CD4-positive, alpha-beta memory T cell (primary cell): Measurements from ENCODE around the gene MILR1. TPM values are rescaled to one million over a fixed set of nuclear protein-coding genes. Genes with fewer than 3 reads are reported as not detected.
"Not testable (repeated sequence)": the region's sequence is repeated elsewhere in the genome, so short reads cannot be mapped to it uniquely, and the experiment has no call there.

ENCODE experiments used
- CTCF ChIA-PET: fragments of 350-600 bp; sonication (Branson Sonifier 250); formaldehyde crosslinking; loops from one replicate; lab custom pipeline; 2021; ENCODE audit warnings: inconsistent platforms; ENCODE audit not compliant: partially characterized antibody; lab: Charles Lee
- POLR2A ChIA-PET: fragments of 350-600 bp; sonication (Branson Sonifier 250); formaldehyde crosslinking; loops from one replicate; lab custom pipeline; 2021; ENCODE audit not compliant: partially characterized antibody; lab: Charles Lee
- DNase-seq, 5 donors: peaks; one replicate each; pipeline versions ENCODE4 v3.0.0 to v3.0.0-alpha.2; 2020 to 2022; ENCODE audit warnings: mixed read lengths in 1 of 5
- H3K27ac ChIP-seq: one replicate; pipeline ENCODE4 v1.7.0; 2013; ENCODE audit warnings: low read depth, low read length
- H3K27me3 ChIP-seq: 2 replicates; pipeline ENCODE4 v1.7.0; 2013; ENCODE audit warnings: mild to moderate bottlenecking, low read length, moderate library complexity; ENCODE audit not compliant: insufficient read depth
- H3K36me3 ChIP-seq: 2 replicates; pipeline ENCODE4 v1.7.0; 2013; ENCODE audit warnings: mild to moderate bottlenecking, low read length, moderate library complexity; ENCODE audit not compliant: insufficient read depth
- H3K4me1 ChIP-seq: 2 replicates; pipeline ENCODE4 v1.7.0; 2013; ENCODE audit warnings: mild to moderate bottlenecking, low read length, moderate library complexity; ENCODE audit not compliant: insufficient read depth
- H3K4me3 ChIP-seq, 2 donors: one replicate each; pipeline ENCODE4 v1.7.0; 2013; ENCODE audit warnings: low read length in 2 of 2, mild to moderate bottlenecking in 1 of 2
- H3K9me3 ChIP-seq, 2 donors: one replicate each; pipeline ENCODE4 v1.7.0; 2013; ENCODE audit warnings: low read length in 2 of 2, control low read depth in 1 of 2; ENCODE audit not compliant: control insufficient read depth in 1 of 2
- H3K27ac Mint-ChIP-seq, 7 donors: one replicate each; pipeline ENCODE4 v1.8.0; 2020 to 2021; ENCODE audit warnings: mixed read lengths in 7 of 7, mild to moderate bottlenecking in 6 of 7, inconsistent platforms in 3 of 7, moderate library complexity in 3 of 7
- H3K27me3 Mint-ChIP-seq, 2 donors: one replicate each; pipeline ENCODE4 v1.8.0; 2020 to 2021; ENCODE audit warnings: mixed read lengths in 2 of 2
- H3K36me3 Mint-ChIP-seq, 2 donors: one replicate each; pipeline ENCODE4 v1.8.0; 2020 to 2021; ENCODE audit warnings: mixed read lengths in 2 of 2, inconsistent platforms in 1 of 2, mild to moderate bottlenecking in 1 of 2
- H3K4me1 Mint-ChIP-seq, 4 donors: one replicate each; pipeline ENCODE4 v1.8.0; 2020 to 2021; ENCODE audit warnings: mixed read lengths in 4 of 4, mild to moderate bottlenecking in 1 of 4
- H3K4me3 Mint-ChIP-seq, 8 donors: one replicate each; pipeline ENCODE4 v1.8.0; 2020 to 2021; ENCODE audit warnings: mixed read lengths in 8 of 8, mild to moderate bottlenecking in 7 of 8, moderate library complexity in 6 of 8, inconsistent platforms in 3 of 8
- H3K9me3 Mint-ChIP-seq, 8 donors: one replicate each; pipeline ENCODE4 v1.8.0; 2020 to 2021; ENCODE audit warnings: mixed read lengths in 8 of 8, mild to moderate bottlenecking in 5 of 8, inconsistent platforms in 3 of 8, moderate library complexity in 1 of 8
- intact Hi-C: fragments of 100-400 bp; cut with micrococcal nuclease; formaldehyde crosslinking; loops from one replicate; pipeline ENCODE4 v1.15.1; 2023
- polyA plus RNA-seq, 2 donors: library from polyadenylated mRNA; unstranded; fragments of 300-500 nt; fragmentation: Illumina TruSeq; gene quantifications; one replicate each; pipeline ENCODE4 v1.2.3, GENCODE V29; 2021
- total RNA-seq, 2 experiments: library from RNA; stranded (reverse); gene quantifications; one replicate each; pipeline ENCODE4 v1.2.3, GENCODE V29; 2021

Gene MILR1
- total and polyA plus RNA-seq, 4 experiments from 2014 or later = 0.55 to 0.90 TPM; not detected in 2

- H3K36me3 ChIP-seq, POLR2A ChIA-PET, H3K36me3 Mint-ChIP-seq, intact Hi-C loops, H3K27me3 Mint-ChIP-seq, H3K9me3 Mint-ChIP-seq, H3K27ac ChIP-seq, H3K4me3 Mint-ChIP-seq, H3K4me1 Mint-ChIP-seq, H3K27me3 ChIP-seq, DNase-seq, H3K27ac Mint-ChIP-seq, H3K9me3 ChIP-seq, H3K4me1 ChIP-seq, H3K4me3 ChIP-seq: not testable (repeated sequence)
- CTCF ChIA-PET = interaction anchor here (1.6 kb wide), 1 partner anchor 46 kb away, joined by 6 read pairs; no protein-coding TSS in a partner anchor
Observed at GRCh38 chr17:64466834-64467233, 17.9 kb downstream of the MILR1 start.

- POLR2A ChIA-PET = interaction anchor here (1.4 kb wide), 1 partner anchor 35 kb away, joined by 3 read pairs; the partner anchor contains the start of gene DDX5
- no peaks in the 10 kb centered on the region for H3K4me1 ChIP-seq
- H3K4me3 ChIP-seq = no peak overlapping the region
- DNase-seq = no peak
- H3K27me3 ChIP-seq = peaks cover 4% of the 10 kb centered on the region
- no peak overlapping the region for H3K27ac ChIP-seq
- intact Hi-C loops = no loop called here
- H3K27me3 Mint-ChIP-seq = peaks cover 2 to 3% of the 10 kb centered on the region in 2 donors
- no peak overlapping the region for H3K4me3 Mint-ChIP-seq
- no peaks in the 10 kb centered on the region for H3K36me3 ChIP-seq
- peak overlapping the region in 1 of 7 donors; percentile 37 for H3K27ac Mint-ChIP-seq
- no peaks in the 10 kb centered on the region for H3K9me3 ChIP-seq
- no peaks in the 10 kb centered on the region for H3K4me1 Mint-ChIP-seq
- H3K9me3 Mint-ChIP-seq = no peaks in the 10 kb centered on the region
- CTCF ChIA-PET = interaction anchor here (0.6 to 1.0 kb wide), 2 partner anchors 22 to 264 kb away, joined by 3 read pairs; no protein-coding TSS in a partner anchor
- H3K36me3 Mint-ChIP-seq = no peaks in the 10 kb centered on the region
Observed at GRCh38 chr17:64470625-64471024, 21.7 kb downstream of the MILR1 start.

- H3K4me3 ChIP-seq = no peak overlapping the region
- ChIA-PET POLR2A (interaction anchor here (1.4 kb wide), 1 partner anchor 35 kb away, joined by 3 read pairs; the partner anchor contains the start of gene DDX5), CTCF (interaction anchor here (1.0 kb wide), 1 partner anchor 21 kb away, joined by 3 read pairs; no protein-coding TSS in a partner anchor)
- no peaks in the 10 kb centered on the region for H3K9me3 ChIP-seq
- H3K4me1 ChIP-seq = no peaks in the 10 kb centered on the region
- no peak for DNase-seq
- Mint-ChIP-seq H3K4me1 (no peaks in the 10 kb centered on the region), H3K4me3 (no peak overlapping the region), H3K27me3 (peaks cover 0 to 2% of the 10 kb centered on the region in 2 donors), H3K27ac (peak overlapping the region in 1 of 7 donors; percentile 9), H3K36me3 (no peaks in the 10 kb centered on the region), H3K9me3 (no peaks in the 10 kb centered on the region)
- intact Hi-C loops = no loop called here
- H3K36me3 ChIP-seq = no peaks in the 10 kb centered on the region
- no peak overlapping the region for H3K27ac ChIP-seq
- peaks cover 3% of the 10 kb centered on the region for H3K27me3 ChIP-seq
Observed at GRCh38 chr17:64471440-64471839, 22.5 kb downstream of the MILR1 start.

GRCh38 chr17:64472564-64472963 lies 23.6 kb downstream of the MILR1 start:
- intact Hi-C loops = no loop called here
- ChIA-PET POLR2A (no interaction called here), CTCF (interaction anchor here (1.2 kb wide), 1 partner anchor 52 kb away, joined by 3 read pairs; no protein-coding TSS in a partner anchor)
- Mint-ChIP-seq H3K27me3 (no peaks in the 10 kb centered on the region), H3K9me3 (no peaks in the 10 kb centered on the region), H3K4me1 (no peaks in the 10 kb centered on the region), H3K27ac (no peak overlapping the region), H3K36me3 (peaks cover 6% of the 10 kb centered on the region in 2 donors), H3K4me3 (no peak overlapping the region)
- H3K27ac ChIP-seq = no peak overlapping the region
- H3K4me3 ChIP-seq = no peak overlapping the region
- no peaks in the 10 kb centered on the region for H3K27me3 ChIP-seq
- H3K4me1 ChIP-seq = no peaks in the 10 kb centered on the region
- H3K9me3 ChIP-seq = no peaks in the 10 kb centered on the region
- DNase-seq = no peak
- H3K36me3 ChIP-seq = no peaks in the 10 kb centered on the region

- H3K4me3 ChIP-seq = no peak overlapping the region
- H3K4me1 ChIP-seq = no peaks in the 10 kb centered on the region
- CTCF ChIA-PET = interaction anchor here (0.9 to 2.0 kb wide), 6 partner anchors 9 to 130 kb away, joined by 3 to 7 read pairs (median 4); no protein-coding TSS in a partner anchor
- Mint-ChIP-seq H3K9me3 (no peaks in the 10 kb centered on the region), H3K4me1 (peaks cover 0 to 3% (median 0%) of the 10 kb centered on the region in 4 donors), H3K27me3 (no peaks in the 10 kb centered on the region), H3K27ac (peak overlapping the region in 2 of 7 donors; percentile 17 to 29), H3K36me3 (peaks cover 18 to 32% of the 10 kb centered on the region in 2 donors), H3K4me3 (no peak overlapping the region)
- no peak overlapping the region for H3K27ac ChIP-seq
- H3K9me3 ChIP-seq = no peaks in the 10 kb centered on the region
- intact Hi-C loops = no loop called here
- H3K36me3 ChIP-seq = peaks cover 10% of the 10 kb centered on the region
- DNase-seq = no peak
- POLR2A ChIA-PET = interaction anchor here (0.8 to 2.1 kb wide), 3 partner anchors 13 to 22 kb away, joined by 3 to 7 read pairs (median 4); partner anchors contain the start of gene POLG2
- H3K27me3 ChIP-seq = no peaks in the 10 kb centered on the region
Observed at GRCh38 chr17:64477849-64478248, 28.9 kb downstream of the MILR1 start.

- Mint-ChIP-seq H3K27ac (peak overlapping the region in 1 of 7 donors; percentile 22), H3K27me3 (no peaks in the 10 kb centered on the region), H3K9me3 (no peaks in the 10 kb centered on the region), H3K4me3 (no peak overlapping the region), H3K36me3 (peaks cover 41 to 55% of the 10 kb centered on the region in 2 donors), H3K4me1 (peaks cover 11 to 14% (median 13%) of the 10 kb centered on the region in 4 donors)
- Histone ChIP-seq H3K4me3 (no peak overlapping the region), H3K27me3 (no peaks in the 10 kb centered on the region), H3K36me3 (peaks cover 18% of the 10 kb centered on the region), H3K27ac (no peak overlapping the region), H3K4me1 (peaks cover 12% of the 10 kb centered on the region), H3K9me3 (no peaks in the 10 kb centered on the region)
- DNase-seq = no peak
- POLR2A ChIA-PET = no interaction called here
- intact Hi-C loops = no loop called here
- CTCF ChIA-PET = interaction anchor here (0.8 to 1.7 kb wide), 3 partner anchors 8 to 43 kb away, joined by 3 to 6 read pairs (median 4); no protein-coding TSS in a partner anchor
Observed at GRCh38 chr17:64480951-64481350, 32.0 kb downstream of the MILR1 start.

- Histone ChIP-seq H3K27ac (no peak overlapping the region), H3K4me3 (no peak overlapping the region), H3K36me3 (peaks cover 17% of the 10 kb centered on the region), H3K4me1 (peaks cover 12% of the 10 kb centered on the region), H3K9me3 (no peaks in the 10 kb centered on the region), H3K27me3 (no peaks in the 10 kb centered on the region)
- Mint-ChIP-seq H3K4me3 (no peak overlapping the region), H3K9me3 (no peaks in the 10 kb centered on the region), H3K4me1 (peaks cover 11 to 14% (median 13%) of the 10 kb centered on the region in 4 donors), H3K36me3 (peaks cover 40 to 51% of the 10 kb centered on the region in 2 donors), H3K27me3 (no peaks in the 10 kb centered on the region), H3K27ac (peak overlapping the region in 5 of 7 donors; percentile 52 to 88 (median 74))
- intact Hi-C loops = no loop called here
- no peak for DNase-seq
- ChIA-PET POLR2A (interaction anchor here (2.3 to 3.9 kb wide), 2 partner anchors 13 to 22 kb away, joined by 18 read pairs; partner anchors contain the start of genes CEP95, DDX5 and POLG2), CTCF (interaction anchor here (1.6 kb wide), 1 partner anchor 66 kb away, joined by 7 read pairs; no protein-coding TSS in a partner anchor)
Observed at GRCh38 chr17:64484380-64484779, 35.5 kb downstream of the MILR1 start.
